Stimulated activated CD4-positive, alpha-beta T cell treated with anti-CD3 and anti-CD28 coated beads, Interleukin-12 subunit alpha, Interleukin-12 subunit beta, amount 100 ng/mL, for 48 hours (primary cell): Measurements from ENCODE around the gene PANX2.

Experiments used
- DNase-seq, 3 donors: peaks; one replicate each; pipeline ENCODE4 v3.0.0-alpha.2; 2020; ENCODE audit warnings: low read depth in 2 of 3, low spot score in 1 of 3

PANX2 gene

GRCh38 chr22:50183141-50183971 is 12.8 kb downstream of the PANX2 start:
- DNase-seq, result no peak

GRCh38 chr22:50184004-50184901 is 13.7 kb downstream of the PANX2 start:
- no peak for DNase-seq

GRCh38 chr22:50184902-50185374 is 14.4 kb downstream of the PANX2 start:
- no peak for DNase-seq

- DNase-seq, result peak; percentile 71 to 88 (median 83)
These were observed 15.0 kb downstream of the PANX2 start, which contains the start of gene TRABD for GRCh38 chr22:50185375-50186087. Gene TRABD, plus strand, starts transcription at chr22:50185913. Its CDS starts 7,148 bp downstream, at chr22:50193061.

GRCh38 chr22:50186181-50186714 is 15.7 kb downstream of the PANX2 start:
- no peak for DNase-seq

- no peak for DNase-seq
These were observed 16.4 kb downstream of the PANX2 start for GRCh38 chr22:50186761-50187523.

GRCh38 chr22:50188356-50188755 is 17.8 kb downstream of the PANX2 start:
- no peak for DNase-seq

- DNase-seq, result no peak
These were observed 18.8 kb downstream of the PANX2 start for GRCh38 chr22:50189184-50189848.

- no peak for DNase-seq
These were observed 19.3 kb downstream of the PANX2 start for GRCh38 chr22:50189849-50190181.

GRCh38 chr22:50190182-50190940 is 19.8 kb downstream of the PANX2 start:
- DNase-seq, result peak; percentile 49 to 68 (median 52)

GRCh38 chr22:50190941-50191741 is 20.6 kb downstream of the PANX2 start:
- DNase-seq, result peak in 2 of 3 donors; percentile 43 to 60

GRCh38 chr22:50192436-50193204 is 22.1 kb downstream of the PANX2 start:
- DNase-seq, result no peak

GRCh38 chr22:50193621-50194020 is 23.1 kb downstream of the PANX2 start:
- DNase-seq, result no peak

GRCh38 chr22:50194037-50194805 is 23.7 kb downstream of the PANX2 start:
- DNase-seq, result no peak

GRCh38 chr22:50196256-50196655 is 25.7 kb downstream of the PANX2 start:
- DNase-seq, result no peak

- DNase-seq, result no peak
These were observed 26.7 kb downstream of the PANX2 start for GRCh38 chr22:50197000-50197800.
